GM20000 (cell line): ENCODE results near the gene GID8.

Source experiments
- DNase-seq: peaks from one replicate; pipeline ENCODE4 v3.0.0; 2012; ENCODE audit warnings: low spot score
- CTCF ChIP-seq: IDR thresholded peaks from 2 replicates; pipeline ENCODE4 v1.5.1; 2012; ENCODE audit warnings: mild to moderate bottlenecking, control low read depth; ENCODE audit errors: extremely low read depth, missing control alignments

Gene GID8

GRCh38 chr20:62910777-62911497 lies 27.0 kb upstream of the GID8 start:
- DNase-seq: no peak
- TF ChIP-seq CTCF: no peak

GRCh38 chr20:62911701-62912280 lies 26.2 kb upstream of the GID8 start:
- TF ChIP-seq CTCF: no peak
- DNase-seq: no peak

GRCh38 chr20:62913043-62913630 lies 24.8 kb upstream of the GID8 start:
- TF ChIP-seq CTCF: no peak

GRCh38 chr20:62914436-62914835 lies 23.5 kb upstream of the GID8 start:
- TF ChIP-seq CTCF: no peak
- no peak for DNase-seq

More at GRCh38 chr20:62913043-62913630, 24.8 kb upstream of the GID8 start:
- no peak for DNase-seq

- no peak for DNase-seq
- TF ChIP-seq CTCF: no peak
Observed at GRCh38 chr20:62914970-62915457, 22.9 kb upstream of the GID8 start.

GRCh38 chr20:62916703-62917476 lies 21.1 kb upstream of the GID8 start:
- no peak for TF ChIP-seq CTCF
- DNase-seq: no peak
